Progenitor cell of endocrine pancreas (in vitro differentiated cells): ENCODE measurements around the gene UMOD. TPM values are rescaled to one million over a fixed set of nuclear protein-coding genes. Genes with fewer than 3 reads are reported as not detected.

Experiments
- DNase-seq: peaks from one replicate; pipeline ENCODE4 v3.0.0; 2021; ENCODE audit warnings: low spot score; ENCODE audit not compliant: unreplicated experiment
- H3K27ac Mint-ChIP-seq: 2 replicates; pipeline ENCODE4 v1.8.0; 2021; ENCODE audit warnings: mild to moderate bottlenecking, moderate library complexity, mixed read lengths
- H3K27me3 Mint-ChIP-seq: 2 replicates; pipeline ENCODE4 v1.8.0; 2021; ENCODE audit warnings: mixed read lengths
- H3K36me3 Mint-ChIP-seq: 2 replicates; pipeline ENCODE4 v1.8.0; 2022; ENCODE audit warnings: mixed read lengths; ENCODE audit not compliant: insufficient read depth
- H3K4me1 Mint-ChIP-seq: 2 replicates; pipeline ENCODE4 v1.8.0; 2021; ENCODE audit warnings: low read depth, mixed read lengths
- H3K4me3 Mint-ChIP-seq: 2 replicates; pipeline ENCODE4 v1.8.0; 2021; ENCODE audit warnings: low read depth, mild to moderate bottlenecking, moderate library complexity, mixed read lengths
- H3K9me3 Mint-ChIP-seq: 2 replicates; pipeline ENCODE4 v1.8.0; 2021; ENCODE audit warnings: low read depth, mixed read lengths
- CTCF ChIP-seq: fragments of 200-600 bp; sonication (generic); IDR thresholded peaks from one replicate; pipeline ENCODE4 v1.5.0; 2021; ENCODE audit warnings: antibody characterized with exemption, mild to moderate bottlenecking; ENCODE audit not compliant: unreplicated experiment
- total RNA-seq: library from RNA; stranded (reverse); gene quantifications from 2 replicates; pipeline ENCODE4 v1.2.1, GENCODE V29; 2021

Gene UMOD
- total RNA-seq, 1 donor from 2014 or later, result not detected

DNA sequence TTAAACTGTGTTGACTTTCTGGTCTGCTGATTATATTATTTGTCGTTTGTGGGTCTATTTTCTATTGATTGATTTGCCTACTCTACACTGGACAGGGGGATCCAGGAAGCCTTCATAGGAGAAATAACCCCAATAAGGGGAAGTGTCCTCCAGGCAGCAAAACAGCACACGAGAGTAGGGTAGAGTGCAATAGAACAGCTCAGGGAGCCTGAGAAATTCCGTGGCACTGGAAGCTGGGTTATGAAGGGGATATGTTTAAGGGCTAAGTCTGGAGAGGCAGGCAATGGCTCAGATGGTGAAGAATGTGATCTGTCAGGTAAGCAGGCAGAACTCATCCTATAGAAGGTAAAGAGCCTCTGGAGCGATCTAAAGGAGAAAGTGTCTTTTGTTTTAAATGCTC is 46.1 kb downstream of the UMOD start:
- DNase-seq, result no peak
- H3K36me3 Mint-ChIP-seq, result no peaks in the 10 kb centered on the region
- H3K4me1 Mint-ChIP-seq, result no peaks in the 10 kb centered on the region
- H3K4me3 Mint-ChIP-seq, result no peak overlapping the region
- no peak overlapping the region for H3K27ac Mint-ChIP-seq
- H3K27me3 Mint-ChIP-seq, result peaks cover 13% of the 10 kb centered on the region
- TF ChIP-seq CTCF, result no peak
- H3K9me3 Mint-ChIP-seq, result no peaks in the 10 kb centered on the region

DNA sequence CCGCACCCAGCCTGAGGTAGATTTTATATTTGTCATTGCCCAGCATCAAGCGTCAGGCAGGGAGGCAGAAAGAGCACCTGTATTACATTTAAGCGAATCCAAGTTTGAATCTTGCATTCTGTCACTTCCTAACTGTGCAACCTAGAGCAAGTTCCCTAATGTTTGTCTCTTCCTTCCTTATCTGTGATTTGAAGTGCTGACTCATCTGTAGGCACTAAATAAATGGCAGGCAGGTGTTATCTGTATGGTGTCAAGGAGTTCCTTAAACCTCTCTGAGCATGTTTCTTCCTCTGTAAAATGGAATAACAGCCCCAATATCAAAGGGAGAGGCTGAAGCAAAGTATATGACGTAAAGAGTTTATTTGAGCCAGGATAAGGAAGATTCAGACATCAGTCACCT is 49.5 kb downstream of the UMOD start:
- H3K9me3 Mint-ChIP-seq, result no peaks in the 10 kb centered on the region
- DNase-seq, result no peak
- H3K27me3 Mint-ChIP-seq, result peaks cover 28% of the 10 kb centered on the region
- no peak for TF ChIP-seq CTCF
- H3K36me3 Mint-ChIP-seq, result no peaks in the 10 kb centered on the region
- H3K27ac Mint-ChIP-seq, result no peak overlapping the region
- H3K4me3 Mint-ChIP-seq, result no peak overlapping the region
- H3K4me1 Mint-ChIP-seq, result peaks cover 1% of the 10 kb centered on the region

GRCh38 chr16:20302389-20302788 is 50.1 kb downstream of the UMOD start:
- no peaks in the 10 kb centered on the region for H3K36me3 Mint-ChIP-seq
- no peak overlapping the region for H3K4me3 Mint-ChIP-seq
- TF ChIP-seq CTCF, result no peak
- peaks cover 28% of the 10 kb centered on the region for H3K27me3 Mint-ChIP-seq
- DNase-seq, result no peak
- peaks cover 1% of the 10 kb centered on the region for H3K4me1 Mint-ChIP-seq
- no peak overlapping the region for H3K27ac Mint-ChIP-seq
- no peaks in the 10 kb centered on the region for H3K9me3 Mint-ChIP-seq

- no peak for DNase-seq
- peaks cover 28% of the 10 kb centered on the region for H3K27me3 Mint-ChIP-seq
- TF ChIP-seq CTCF, result no peak
- H3K4me1 Mint-ChIP-seq, result peaks cover 1% of the 10 kb centered on the region
- no peak overlapping the region for H3K4me3 Mint-ChIP-seq
- H3K36me3 Mint-ChIP-seq, result no peaks in the 10 kb centered on the region
- H3K27ac Mint-ChIP-seq, result no peak overlapping the region
- no peaks in the 10 kb centered on the region for H3K9me3 Mint-ChIP-seq
Observed at GRCh38 chr16:20301840-20302239, 50.7 kb downstream of the UMOD start.

GRCh38 chr16:20300312-20301097 is 52.0 kb downstream of the UMOD start:
- no peaks in the 10 kb centered on the region for H3K36me3 Mint-ChIP-seq
- H3K4me3 Mint-ChIP-seq, result no peak overlapping the region
- peak; percentile 40 for DNase-seq
- H3K4me1 Mint-ChIP-seq, result peaks cover 1% of the 10 kb centered on the region
- H3K9me3 Mint-ChIP-seq, result no peaks in the 10 kb centered on the region
- H3K27ac Mint-ChIP-seq, result no peak overlapping the region
- peaks cover 21% of the 10 kb centered on the region for H3K27me3 Mint-ChIP-seq
- peak; percentile 81 for TF ChIP-seq CTCF
